Measurements from ENCODE around the gene NIPAL3. TPM values are rescaled to one million over a fixed set of nuclear protein-coding genes. Genes with fewer than 3 reads are reported as not detected.
A peak's percentile ranks its signal among the peaks of the same experiment; 100 is the strongest.

The NIPAL3 gene
- total and polyA plus RNA-seq, 3 experiments from 2014 or later: 31.3 to 55.5 (median 33.2) TPM

DNA sequence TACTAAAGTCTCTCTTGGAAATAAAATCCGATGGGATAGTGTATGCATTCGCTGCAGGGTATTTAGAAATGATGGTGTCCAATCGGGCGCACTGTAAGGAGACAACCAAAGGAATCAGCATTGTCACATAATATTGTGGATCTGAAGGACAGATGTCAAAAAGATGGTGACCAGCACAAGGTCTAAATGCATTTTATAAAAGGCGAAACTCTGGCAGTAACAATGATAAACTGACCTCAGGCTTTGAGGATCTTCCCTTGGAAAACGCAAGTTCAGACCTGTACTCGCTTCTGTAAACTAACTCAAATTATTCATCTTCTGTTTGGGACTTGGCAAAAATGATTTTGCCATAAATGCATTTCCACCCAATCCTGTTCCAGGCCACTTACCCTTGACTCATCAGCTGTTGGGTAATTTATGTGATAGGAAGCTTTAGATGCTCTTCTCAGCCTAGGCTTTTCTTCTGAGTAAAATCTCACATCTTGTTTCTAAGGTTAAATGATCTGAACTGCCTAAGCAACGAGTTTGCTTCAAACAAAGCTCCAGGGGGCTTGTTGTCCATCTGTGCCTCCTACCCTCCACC, 35.8 kb upstream of the NIPAL3 start:
- ChIA-PET POLR2A (no interaction called here), CTCF (interaction anchor here (2.0 to 4.6 kb wide), 2 partner anchors 12 to 181 kb away, joined by 10 to 29 read pairs; no protein-coding TSS in a partner anchor)
- Mint-ChIP-seq H3K27ac (peak overlapping the region in 1 of 8 donors; percentile 5), H3K4me1 (peaks cover 6 to 7% (median 7%) of the 10 kb centered on the region in 3 donors), H3K9me3 (no peaks in the 10 kb centered on the region), H3K4me3 (no peak overlapping the region), H3K36me3 (peaks cover 0 to 35% (median 9%) of the 10 kb centered on the region in 3 donors), H3K27me3 (no peaks in the 10 kb centered on the region)
- DNase-seq: no peak
- H3K4me1 ChIP-seq (ENCODE audit: insufficient read depth, low read length): peaks cover 4% of the 10 kb centered on the region
- H3K4me3 ChIP-seq (ENCODE audit: low read length): no peak overlapping the region
- no peaks in the 10 kb centered on the region for H3K9me3 ChIP-seq (ENCODE audit: low read length)
- H3K27me3 ChIP-seq (ENCODE audit: insufficient read depth, low read length, poor library complexity, severe bottlenecking): no peaks in the 10 kb centered on the region
- no peak overlapping the region for H3K27ac ChIP-seq (ENCODE audit: low read depth, low read length)
- H3K36me3 ChIP-seq (ENCODE audit: insufficient read depth, low read length): peaks cover 4% of the 10 kb centered on the region

DNA sequence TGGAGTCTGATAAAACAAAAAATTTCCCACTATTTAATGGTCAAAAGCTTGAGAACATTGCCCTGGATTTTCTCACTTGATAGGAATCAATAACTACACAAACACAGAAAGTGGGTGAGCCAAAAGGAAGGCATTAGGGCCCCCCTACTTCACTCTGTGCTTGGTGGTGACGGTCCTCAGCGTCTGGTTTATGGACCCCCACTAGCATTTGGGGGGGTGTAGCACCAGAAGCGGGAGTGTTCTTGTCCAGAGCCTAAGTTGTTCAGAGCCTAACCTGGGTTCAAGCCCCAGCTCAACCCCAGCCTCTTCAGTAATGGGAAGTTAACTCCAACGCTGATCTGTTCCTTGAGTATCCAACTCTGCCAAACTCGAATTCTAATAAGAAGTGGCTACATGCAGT, 35.1 kb upstream of the NIPAL3 start:
- Mint-ChIP-seq H3K4me1 (peaks cover 10 to 14% (median 13%) of the 10 kb centered on the region in 3 donors), H3K36me3 (peaks cover 0 to 32% (median 7%) of the 10 kb centered on the region in 3 donors), H3K9me3 (no peaks in the 10 kb centered on the region), H3K27me3 (no peaks in the 10 kb centered on the region), H3K27ac (no peak overlapping the region), H3K4me3 (no peak overlapping the region)
- no peak overlapping the region for H3K27ac ChIP-seq (ENCODE audit: low read depth, low read length)
- peaks cover 4% of the 10 kb centered on the region for H3K36me3 ChIP-seq (ENCODE audit: insufficient read depth, low read length)
- POLR2A ChIA-PET: no interaction called here
- no peak overlapping the region for H3K4me3 ChIP-seq (ENCODE audit: low read length)
- H3K27me3 ChIP-seq (ENCODE audit: insufficient read depth, low read length, poor library complexity, severe bottlenecking): no peaks in the 10 kb centered on the region
- CTCF ChIA-PET: interaction anchor here (2.0 to 4.6 kb wide), 2 partner anchors 12 to 182 kb away, joined by 10 to 29 read pairs; no protein-coding TSS in a partner anchor
- peaks cover 5% of the 10 kb centered on the region for H3K4me1 ChIP-seq (ENCODE audit: insufficient read depth, low read length)
- no peak for DNase-seq
- no peaks in the 10 kb centered on the region for H3K9me3 ChIP-seq (ENCODE audit: low read length)

DNA sequence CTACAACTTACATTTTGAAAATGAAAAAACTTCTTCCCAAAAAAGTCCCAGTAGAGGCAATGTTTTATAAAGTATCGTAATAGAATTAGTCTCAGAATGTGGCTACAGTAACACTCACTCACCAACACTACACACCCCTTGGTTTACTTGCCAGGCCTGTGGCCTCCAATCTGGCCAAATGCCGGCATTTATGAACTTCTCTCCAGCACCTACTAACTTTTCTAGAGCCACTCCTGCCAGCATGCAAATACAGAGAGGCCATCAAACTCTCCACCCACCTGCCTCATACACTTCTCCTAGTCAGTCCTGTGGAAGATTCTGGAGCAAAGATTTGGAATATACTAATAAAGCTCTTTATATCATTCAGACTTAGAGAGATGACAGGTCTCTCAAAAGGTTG, 34.3 kb upstream of the NIPAL3 start:
- no peaks in the 10 kb centered on the region for H3K9me3 ChIP-seq (ENCODE audit: low read length)
- Mint-ChIP-seq H3K4me3 (no peak overlapping the region), H3K27ac (no peak overlapping the region), H3K36me3 (peaks cover 0 to 31% (median 7%) of the 10 kb centered on the region in 3 donors), H3K4me1 (peaks cover 12 to 18% (median 16%) of the 10 kb centered on the region in 3 donors), H3K9me3 (no peaks in the 10 kb centered on the region), H3K27me3 (no peaks in the 10 kb centered on the region)
- peaks cover 4% of the 10 kb centered on the region for H3K36me3 ChIP-seq (ENCODE audit: insufficient read depth, low read length)
- H3K27me3 ChIP-seq (ENCODE audit: insufficient read depth, low read length, poor library complexity, severe bottlenecking): no peaks in the 10 kb centered on the region
- no peak overlapping the region for H3K4me3 ChIP-seq (ENCODE audit: low read length)
- H3K4me1 ChIP-seq (ENCODE audit: insufficient read depth, low read length): peaks cover 5% of the 10 kb centered on the region
- ChIA-PET POLR2A (no interaction called here), CTCF (interaction anchor here (1.9 to 4.6 kb wide), 3 partner anchors 11 to 183 kb away, joined by 8 to 29 read pairs (median 10); no protein-coding TSS in a partner anchor)
- H3K27ac ChIP-seq (ENCODE audit: low read depth, low read length): no peak overlapping the region
- no peak for DNase-seq

DNA sequence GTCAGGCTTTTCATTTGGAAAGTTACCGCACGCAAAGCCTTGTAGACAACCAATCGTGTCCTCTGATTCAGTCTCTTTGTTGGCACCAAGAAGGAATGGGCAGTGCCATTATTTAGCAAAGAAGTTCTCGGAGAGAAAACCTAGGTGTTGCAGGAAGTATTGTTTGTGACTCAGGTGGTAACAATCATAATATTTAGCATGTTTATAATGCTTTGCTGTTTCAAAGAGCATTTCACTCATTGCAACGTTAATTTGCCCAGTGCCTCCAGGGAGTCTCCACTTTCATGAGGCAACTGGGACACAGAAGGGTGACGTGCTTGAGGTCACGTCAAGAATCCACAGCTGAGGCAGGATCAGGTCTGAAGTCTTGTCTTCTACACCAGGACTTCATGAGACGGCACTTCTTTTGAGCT, 33.4 kb upstream of the NIPAL3 start:
- Histone ChIP-seq H3K27me3 (ENCODE audit: insufficient read depth, low read length, poor library complexity, severe bottlenecking) (no peaks in the 10 kb centered on the region), H3K27ac (ENCODE audit: low read depth, low read length) (no peak overlapping the region), H3K4me3 (ENCODE audit: low read length) (no peak overlapping the region), H3K9me3 (ENCODE audit: low read length) (no peaks in the 10 kb centered on the region), H3K4me1 (ENCODE audit: insufficient read depth, low read length) (peaks cover 5% of the 10 kb centered on the region), H3K36me3 (ENCODE audit: insufficient read depth, low read length) (peaks cover 4% of the 10 kb centered on the region)
- Mint-ChIP-seq H3K9me3 (no peaks in the 10 kb centered on the region), H3K27ac (no peak overlapping the region), H3K36me3 (peaks cover 0 to 28% (median 9%) of the 10 kb centered on the region in 3 donors), H3K27me3 (no peaks in the 10 kb centered on the region), H3K4me3 (no peak overlapping the region), H3K4me1 (peaks cover 12 to 18% (median 16%) of the 10 kb centered on the region in 3 donors)
- no peak for DNase-seq
- CTCF ChIA-PET: interaction anchor here (0.7 to 4.6 kb wide), 3 partner anchors 10 to 240 kb away, joined by 3 to 29 read pairs (median 8); no protein-coding TSS in a partner anchor
- POLR2A ChIA-PET: no interaction called here

DNA sequence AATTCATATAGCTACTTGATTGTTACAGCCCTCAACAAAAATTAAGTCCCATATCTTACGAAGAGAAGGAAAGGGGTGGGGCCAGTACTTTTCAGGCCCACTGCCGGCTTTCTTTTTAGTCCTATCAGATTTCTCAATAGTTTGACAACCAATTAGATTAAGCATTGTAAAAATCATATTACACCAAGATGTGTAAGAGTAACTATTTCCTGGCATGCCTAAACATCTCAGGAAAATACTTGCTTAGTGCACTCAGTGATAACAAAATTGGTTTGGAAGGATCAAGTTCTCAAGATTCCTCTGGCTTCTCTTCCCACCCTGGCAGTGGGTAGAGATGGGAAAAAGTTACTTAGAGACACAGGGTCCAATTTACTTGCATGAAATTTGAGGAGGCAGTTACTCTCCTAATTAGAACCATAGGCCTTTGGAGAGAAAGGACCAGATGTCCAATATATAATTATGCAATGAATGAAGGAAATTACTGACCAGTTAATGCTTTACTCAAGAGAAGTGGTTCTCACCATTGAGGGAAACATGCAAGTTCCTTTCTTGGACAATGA, 32.1 kb upstream of the NIPAL3 start:
- H3K4me3 ChIP-seq (ENCODE audit: low read length): no peak overlapping the region
- peaks cover 4% of the 10 kb centered on the region for H3K36me3 ChIP-seq (ENCODE audit: insufficient read depth, low read length)
- H3K27me3 Mint-ChIP-seq: no peaks in the 10 kb centered on the region
- no peaks in the 10 kb centered on the region for H3K9me3 Mint-ChIP-seq
- no peaks in the 10 kb centered on the region for H3K9me3 ChIP-seq (ENCODE audit: low read length)
- H3K27ac Mint-ChIP-seq: no peak overlapping the region
- H3K27ac ChIP-seq (ENCODE audit: low read depth, low read length): no peak overlapping the region
- ChIA-PET POLR2A (no interaction called here), CTCF (interaction anchor here (1.3 to 4.6 kb wide), 3 partner anchors 9 to 185 kb away, joined by 3 to 29 read pairs (median 9); no protein-coding TSS in a partner anchor)
- DNase-seq: no peak
- H3K4me3 Mint-ChIP-seq: no peak overlapping the region
- H3K4me1 ChIP-seq (ENCODE audit: insufficient read depth, low read length): peaks cover 5% of the 10 kb centered on the region
- no peaks in the 10 kb centered on the region for H3K27me3 ChIP-seq (ENCODE audit: insufficient read depth, low read length, poor library complexity, severe bottlenecking)
- peaks cover 12 to 18% (median 16%) of the 10 kb centered on the region in 3 donors for H3K4me1 Mint-ChIP-seq
- peaks cover 0 to 25% (median 9%) of the 10 kb centered on the region in 3 donors for H3K36me3 Mint-ChIP-seq

DNA sequence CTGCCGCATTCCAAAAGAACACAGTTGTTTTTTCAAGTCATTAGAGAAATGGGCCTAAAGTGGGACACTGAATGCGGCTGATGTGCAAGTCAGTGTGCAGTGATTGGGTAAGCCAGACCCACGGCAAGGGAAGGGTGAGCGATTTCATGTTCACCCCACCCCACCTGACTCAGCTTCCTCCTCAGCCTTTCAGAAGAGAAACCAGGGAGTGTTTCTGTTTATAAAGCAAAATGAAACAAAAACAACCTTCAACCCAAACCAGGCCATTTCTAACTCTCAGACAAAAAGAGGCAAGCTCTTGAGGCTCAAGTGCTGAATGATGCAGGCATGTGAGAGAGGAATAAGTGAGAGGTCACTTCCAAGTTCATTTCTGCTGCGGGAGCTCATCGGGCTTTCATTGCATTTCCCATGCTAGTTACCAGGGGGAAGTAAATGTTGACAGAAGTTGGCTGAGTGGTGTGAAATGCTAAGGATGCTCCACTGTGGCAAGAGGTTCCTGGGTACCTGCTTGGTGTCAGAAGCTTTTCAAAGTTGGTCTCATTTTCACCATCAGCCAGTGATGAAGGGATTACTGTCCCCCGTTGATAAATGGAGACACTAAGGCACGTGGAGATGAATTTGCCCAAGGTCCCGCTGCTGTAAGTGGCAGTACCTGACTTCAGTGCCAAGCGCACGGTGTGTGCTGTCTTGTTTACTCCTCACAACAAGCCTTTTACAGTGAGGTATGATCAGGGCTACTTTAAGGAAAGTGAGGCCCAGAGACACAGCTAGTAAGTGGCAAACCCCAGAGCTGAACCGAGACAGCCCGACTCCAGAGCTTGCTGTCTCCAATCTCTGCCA, 31.1 kb upstream of the NIPAL3 start:
- Mint-ChIP-seq H3K36me3 (peaks cover 0 to 18% (median 6%) of the 10 kb centered on the region in 3 donors), H3K27ac (peak overlapping the region in 5 of 8 donors; percentile 15 to 85 (median 36)), H3K9me3 (no peaks in the 10 kb centered on the region), H3K4me1 (peaks cover 12 to 18% (median 16%) of the 10 kb centered on the region in 3 donors), H3K4me3 (peak overlapping the region in 4 of 7 donors; percentile 48 to 62 (median 57)), H3K27me3 (no peaks in the 10 kb centered on the region)
- Histone ChIP-seq H3K4me3 (ENCODE audit: low read length) (no peak overlapping the region), H3K27ac (ENCODE audit: low read depth, low read length) (no peak overlapping the region), H3K9me3 (ENCODE audit: low read length) (no peaks in the 10 kb centered on the region), H3K27me3 (ENCODE audit: insufficient read depth, low read length, poor library complexity, severe bottlenecking) (no peaks in the 10 kb centered on the region), H3K4me1 (ENCODE audit: insufficient read depth, low read length) (peaks cover 5% of the 10 kb centered on the region), H3K36me3 (ENCODE audit: insufficient read depth, low read length) (no peaks in the 10 kb centered on the region)
- ChIA-PET POLR2A (no interaction called here), CTCF (interaction anchor here (0.8 to 2.2 kb wide), 5 partner anchors 18 to 234 kb away, joined by 3 to 9 read pairs (median 4); no protein-coding TSS in a partner anchor)
- DNase-seq: no peak

DNA sequence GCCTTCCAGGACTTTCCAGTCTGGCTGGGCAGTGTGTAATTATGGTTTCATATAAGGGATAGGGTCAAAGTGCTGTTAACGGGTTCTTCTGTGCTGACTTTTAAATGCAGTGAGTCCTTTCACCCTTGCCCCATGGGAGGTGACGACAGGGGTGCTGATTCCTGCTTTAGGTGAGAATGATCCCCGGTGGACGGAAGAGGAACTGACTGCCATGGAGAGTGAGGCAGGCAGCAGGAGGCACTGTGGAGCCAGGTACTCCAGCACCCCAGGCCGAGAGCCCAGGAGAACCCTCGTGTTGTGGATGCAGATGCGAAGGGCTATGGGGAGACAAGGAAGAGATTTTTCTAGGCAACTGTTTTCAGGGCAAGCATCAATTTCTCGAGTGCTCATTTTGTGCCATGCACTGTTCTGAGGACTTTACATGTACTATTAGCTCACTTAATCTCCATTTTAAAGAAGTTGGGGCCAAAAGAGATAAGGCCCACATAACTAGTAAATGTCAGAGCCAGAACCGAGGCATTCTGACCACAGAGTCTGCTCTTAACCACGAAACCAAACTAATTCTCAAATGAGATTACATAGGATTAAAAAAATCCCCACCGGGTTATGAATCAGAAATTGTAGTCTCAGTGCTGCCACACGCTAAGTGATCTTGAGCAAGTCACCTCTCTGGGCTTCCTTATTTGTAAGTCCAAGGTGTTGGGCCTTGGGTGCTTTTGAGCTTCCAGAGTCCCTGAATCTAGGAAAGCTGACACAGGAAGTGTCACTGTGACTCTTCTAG, 30.3 kb upstream of the NIPAL3 start:
- no peaks in the 10 kb centered on the region for H3K27me3 Mint-ChIP-seq

More for the DNA sequence above, 30.3 kb upstream of the NIPAL3 start:
- POLR2A ChIA-PET: no interaction called here
- peak overlapping the region in 4 of 8 donors; percentile 10 to 64 (median 39) for H3K27ac Mint-ChIP-seq
- H3K4me3 ChIP-seq (ENCODE audit: low read length): no peak overlapping the region
- H3K4me3 Mint-ChIP-seq: peak overlapping the region in 2 of 7 donors; percentile 15 to 18
- no peaks in the 10 kb centered on the region for H3K9me3 ChIP-seq (ENCODE audit: low read length)
- H3K36me3 Mint-ChIP-seq: peaks cover 0 to 15% (median 6%) of the 10 kb centered on the region in 3 donors
- H3K27me3 ChIP-seq (ENCODE audit: insufficient read depth, low read length, poor library complexity, severe bottlenecking): no peaks in the 10 kb centered on the region
- peaks cover 5% of the 10 kb centered on the region for H3K4me1 ChIP-seq (ENCODE audit: insufficient read depth, low read length)
- peaks cover 12 to 18% (median 16%) of the 10 kb centered on the region in 3 donors for H3K4me1 Mint-ChIP-seq
- no peak overlapping the region for H3K27ac ChIP-seq (ENCODE audit: low read depth, low read length)
- no peaks in the 10 kb centered on the region for H3K9me3 Mint-ChIP-seq
- DNase-seq: peak in 2 of 5 donors; percentile 7 to 14
- CTCF ChIA-PET: interaction anchor here (0.8 to 1.5 kb wide), 5 partner anchors 9 to 235 kb away, joined by 3 to 7 read pairs (median 4); partner anchors contain the start of gene STPG1
- H3K36me3 ChIP-seq (ENCODE audit: insufficient read depth, low read length): no peaks in the 10 kb centered on the region

Measured in CD8-positive, alpha-beta memory T cell (primary cell).